Upper lobe of right lung (tissue), 1 donor: ENCODE measurements around the gene BCL2L11. TPM values are rescaled to one million over a fixed set of nuclear protein-coding genes. Genes with fewer than 3 reads are reported as not detected.
A peak's percentile ranks its signal among the peaks of the same experiment; 100 is the strongest.

ENCODE experiments used
- ATAC-seq: fragments of 200-7000 bp; cut with Tn5 transposase; one replicate; pipeline ENCODE4 v1.9.1; 2020; ENCODE audit warnings: mild to moderate bottlenecking, moderate library complexity
- DNase-seq: peaks from one replicate; pipeline ENCODE4 v3.0.0-alpha.2; 2020
- H3K27ac ChIP-seq: fragments of 200-600 bp; one replicate; pipeline ENCODE4 v1.8.0; 2022
- H3K27me3 ChIP-seq: fragments of 200-600 bp; one replicate; pipeline ENCODE4 v1.8.0; 2022; ENCODE audit warnings: mild to moderate bottlenecking
- H3K36me3 ChIP-seq: fragments of 200-600 bp; one replicate; pipeline ENCODE4 v1.8.0; 2022
- H3K4me1 ChIP-seq: fragments of 200-600 bp; one replicate; pipeline ENCODE4 v1.8.0; 2022
- H3K4me3 ChIP-seq: fragments of 200-600 bp; one replicate; pipeline ENCODE4 v1.8.0; 2022; ENCODE audit warnings: mild to moderate bottlenecking
- H3K9me3 ChIP-seq: fragments of 200-600 bp; one replicate; pipeline ENCODE4 v1.8.0; 2022
- CTCF ChIP-seq: fragments of 200-600 bp; IDR thresholded peaks from one replicate; pipeline ENCODE4 v1.8.0; 2022; ENCODE audit warnings: antibody characterized with exemption
- intact Hi-C: fragments of 100-400 bp; cut with DNase I; formaldehyde crosslinking; loops from one replicate; pipeline ENCODE4 v1.11.0; 2022
- total RNA-seq: library from RNA; stranded (reverse); fragmentation: NEBNext Ultra II Directional; extraction: Animal tissue kit (Norgen Biotek cat#: 25700); gene quantifications from one replicate; pipeline ENCODE4 v1.2.1, GENCODE V29; 2021
- donor health status: DM: no; HTN: yes; CAD: no; lungs with severe emphysema.

The BCL2L11 gene
- total RNA-seq, 1 donor from 2014 or later = 23.9 TPM

GRCh38 chr2:111122631-111123421, 2.1 kb downstream of the BCL2L11 start:
- H3K27ac ChIP-seq = peak overlapping the region; percentile 84
- H3K4me3 ChIP-seq = peak overlapping the region; percentile 91
- no peaks in the 10 kb centered on the region for H3K9me3 ChIP-seq
- peaks cover 4% of the 10 kb centered on the region for H3K27me3 ChIP-seq
- peaks cover 31% of the 10 kb centered on the region for H3K36me3 ChIP-seq
- peak; percentile 88 for DNase-seq
- no peak for TF ChIP-seq CTCF
- intact Hi-C loops = no loop called here
- peaks cover 29% of the 10 kb centered on the region for H3K4me1 ChIP-seq
- peak; percentile 47 for ATAC-seq

- Histone ChIP-seq H3K36me3 (peaks cover 39% of the 10 kb centered on the region), H3K4me1 (peaks cover 21% of the 10 kb centered on the region), H3K27ac (no peak overlapping the region), H3K9me3 (no peaks in the 10 kb centered on the region), H3K27me3 (peaks cover 2% of the 10 kb centered on the region), H3K4me3 (peak overlapping the region; percentile 91)
- no peak for DNase-seq
- intact Hi-C loops = no loop called here
- no peak for TF ChIP-seq CTCF
- ATAC-seq = no peak
These were observed 3.0 kb downstream of the BCL2L11 start for GRCh38 chr2:111123751-111124150.

DNA sequence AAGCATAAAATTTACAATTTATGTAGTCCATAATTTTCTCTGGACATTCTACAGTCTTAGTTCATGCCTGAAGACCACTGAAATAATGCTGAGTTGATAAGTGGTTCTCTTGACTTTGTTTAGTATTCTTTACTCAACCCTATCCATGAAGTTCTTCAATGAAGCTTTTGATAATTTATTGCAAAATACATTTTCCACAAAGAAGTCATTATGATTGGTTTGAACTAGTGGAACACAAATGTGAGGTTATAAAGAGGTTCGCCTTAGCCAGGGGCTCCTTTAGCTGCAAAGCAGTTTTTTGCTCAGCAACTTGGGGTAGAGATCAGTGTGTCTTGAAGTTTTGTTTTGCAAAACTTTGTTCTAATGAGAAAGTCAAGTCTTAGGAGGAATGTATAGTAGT, 5.9 kb downstream of the BCL2L11 start:
- intact Hi-C loops = no loop called here
- DNase-seq = no peak

DNA sequence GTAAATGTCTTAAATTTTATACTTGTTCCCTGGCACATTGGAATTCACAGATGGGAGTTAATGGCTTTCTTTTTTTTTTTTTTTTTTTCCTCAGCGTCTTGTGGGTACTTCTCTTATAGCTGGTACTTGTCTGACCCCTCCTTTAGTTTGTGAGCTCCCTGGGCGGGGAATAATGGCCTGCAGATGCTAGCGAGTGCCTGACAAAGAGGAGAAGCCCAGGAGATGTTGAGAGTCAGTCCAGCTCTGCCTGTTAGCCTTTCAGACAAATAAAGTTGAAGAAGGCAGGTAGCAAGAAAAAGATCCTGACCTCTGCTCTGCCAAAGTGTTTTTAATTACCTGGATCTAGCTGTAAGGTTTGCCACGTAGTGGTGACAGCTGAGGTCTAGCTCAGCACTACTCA, 6.6 kb downstream of the BCL2L11 start:
- no peak for ATAC-seq
- Histone ChIP-seq H3K27me3 (no peaks in the 10 kb centered on the region), H3K27ac (no peak overlapping the region), H3K4me3 (no peak overlapping the region), H3K9me3 (no peaks in the 10 kb centered on the region), H3K4me1 (peaks cover 17% of the 10 kb centered on the region), H3K36me3 (peaks cover 53% of the 10 kb centered on the region)
- intact Hi-C loops = no loop called here
- no peak for DNase-seq
- no peak for TF ChIP-seq CTCF

More for the DNA sequence above, 5.9 kb downstream of the BCL2L11 start:
- H3K27me3 ChIP-seq = no peaks in the 10 kb centered on the region
- no peaks in the 10 kb centered on the region for H3K9me3 ChIP-seq
- no peak for TF ChIP-seq CTCF
- no peak overlapping the region for H3K4me3 ChIP-seq
- ATAC-seq = no peak
- H3K36me3 ChIP-seq = peaks cover 53% of the 10 kb centered on the region
- H3K27ac ChIP-seq = no peak overlapping the region
- peaks cover 17% of the 10 kb centered on the region for H3K4me1 ChIP-seq

- Histone ChIP-seq H3K27me3 (no peaks in the 10 kb centered on the region), H3K4me1 (peaks cover 16% of the 10 kb centered on the region), H3K4me3 (no peak overlapping the region), H3K36me3 (peaks cover 53% of the 10 kb centered on the region), H3K27ac (no peak overlapping the region), H3K9me3 (no peaks in the 10 kb centered on the region)
- no peak for TF ChIP-seq CTCF
- DNase-seq (no peak), ATAC-seq (no peak)
- intact Hi-C loops = no loop called here
These were observed 7.4 kb downstream of the BCL2L11 start for GRCh38 chr2:111128096-111128495.
